AG04450 (cell line): ENCODE measurements around the gene ST3GAL4. TPM values are rescaled to one million over a fixed set of nuclear protein-coding genes. Genes with fewer than 3 reads are reported as not detected.

Experiments
- CTCF ChIA-PET: fragments of 300-600, 350-600 bp; formaldehyde crosslinking; extraction: SDS; loops from one replicate; lab custom pipeline; 2022; ENCODE audit warnings: antibody characterized with exemption, inconsistent platforms; lab: Charles Lee
- POLR2A ChIA-PET: fragments of 350-600 bp; formaldehyde crosslinking; extraction: SDS; loops from one replicate; lab custom pipeline; 2021; ENCODE audit warnings: antibody characterized with exemption, inconsistent platforms; lab: Yijun Ruan, JAX
- DNase-seq: peaks from one replicate; pipeline ENCODE4 v3.0.0-alpha.2; 2011; ENCODE audit warnings: low read depth, low spot score
- H3K27ac ChIP-seq: one replicate; pipeline ENCODE4 v1.5.1; 2012; ENCODE audit warnings: low read depth, low read length, control low read depth
- H3K27me3 ChIP-seq: one replicate; pipeline ENCODE4 v1.6.0; 2012; ENCODE audit warnings: low read length; ENCODE audit not compliant: control insufficient read depth, insufficient read depth
- H3K4me3 ChIP-seq: 2 replicates; pipeline ENCODE4 v1.5.1; 2011; ENCODE audit warnings: mild to moderate bottlenecking, low read depth, low read length, control low read depth
- H3K9me3 ChIP-seq: 2 replicates; pipeline ENCODE4 v1.5.1; 2012; ENCODE audit warnings: low read length; ENCODE audit not compliant: control insufficient read depth, insufficient read depth
- polyA plus RNA-seq: library from polyadenylated mRNA; depleted of rRNA; stranded (reverse); fragments of >200 nt; gene quantifications from 2 replicates; pipeline ENCODE4 v1.2.3, GENCODE V29; 2011
- TF ChIP-seq, protein P1 (sequence below): IDR thresholded peaks from 2 replicates; pipeline ENCODE4 v1.5.1; 2011; ENCODE audit warnings: low read depth, low read length, control low read depth, inconsistent platforms

The ST3GAL4 gene
- polyA plus RNA-seq, 1 experiment, result 13.1 TPM

DNA sequence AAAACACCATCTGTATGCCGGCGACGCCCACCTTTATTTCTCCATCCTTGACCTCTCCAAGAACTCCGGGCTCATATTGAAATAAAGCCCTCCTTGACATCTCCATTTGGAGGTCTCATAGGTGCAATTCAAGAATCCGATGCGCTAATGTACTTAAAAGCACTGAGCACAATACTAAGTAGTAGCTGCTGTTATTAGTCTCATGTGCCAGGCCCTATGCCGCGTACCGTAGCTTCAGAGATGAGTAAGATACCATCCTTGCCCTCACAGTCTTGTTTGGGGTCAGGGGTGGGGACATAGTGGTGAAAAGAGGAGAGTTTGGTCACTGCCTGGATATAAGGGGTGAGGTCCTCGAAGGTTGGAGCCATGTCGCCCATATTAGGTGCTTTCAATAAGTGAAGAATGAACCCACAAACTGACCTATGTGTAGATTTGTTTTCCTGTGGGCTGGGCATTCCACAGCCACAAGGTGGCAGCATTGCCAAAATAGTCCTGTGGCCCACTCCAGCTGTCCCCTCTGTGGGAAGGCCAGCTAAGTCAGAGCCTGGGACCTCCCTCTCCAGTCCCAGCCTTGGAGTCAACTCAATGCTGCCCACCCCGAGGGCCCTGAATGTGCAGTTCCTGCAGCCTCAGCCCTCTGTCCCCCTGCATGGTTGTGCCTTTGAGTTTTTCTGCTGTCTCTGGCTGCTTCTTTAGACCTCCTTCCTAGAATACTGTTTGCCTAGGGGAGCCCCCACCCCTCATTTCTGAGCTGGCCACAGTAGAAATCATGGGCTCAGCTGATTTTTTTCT is 45.1 kb upstream of the ST3GAL4 start:
- no peak overlapping the region for H3K27ac ChIP-seq
- TF ChIP-seq, protein P1, sequence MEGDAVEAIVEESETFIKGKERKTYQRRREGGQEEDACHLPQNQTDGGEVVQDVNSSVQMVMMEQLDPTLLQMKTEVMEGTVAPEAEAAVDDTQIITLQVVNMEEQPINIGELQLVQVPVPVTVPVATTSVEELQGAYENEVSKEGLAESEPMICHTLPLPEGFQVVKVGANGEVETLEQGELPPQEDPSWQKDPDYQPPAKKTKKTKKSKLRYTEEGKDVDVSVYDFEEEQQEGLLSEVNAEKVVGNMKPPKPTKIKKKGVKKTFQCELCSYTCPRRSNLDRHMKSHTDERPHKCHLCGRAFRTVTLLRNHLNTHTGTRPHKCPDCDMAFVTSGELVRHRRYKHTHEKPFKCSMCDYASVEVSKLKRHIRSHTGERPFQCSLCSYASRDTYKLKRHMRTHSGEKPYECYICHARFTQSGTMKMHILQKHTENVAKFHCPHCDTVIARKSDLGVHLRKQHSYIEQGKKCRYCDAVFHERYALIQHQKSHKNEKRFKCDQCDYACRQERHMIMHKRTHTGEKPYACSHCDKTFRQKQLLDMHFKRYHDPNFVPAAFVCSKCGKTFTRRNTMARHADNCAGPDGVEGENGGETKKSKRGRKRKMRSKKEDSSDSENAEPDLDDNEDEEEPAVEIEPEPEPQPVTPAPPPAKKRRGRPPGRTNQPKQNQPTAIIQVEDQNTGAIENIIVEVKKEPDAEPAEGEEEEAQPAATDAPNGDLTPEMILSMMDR, result peak; percentile 92
- DNase-seq, result no peak
- ChIA-PET CTCF (interaction anchor here (0.6 to 8.2 kb wide), 29 partner anchors 9 to 1035 kb away, joined by 3 to 163 read pairs (median 4); no protein-coding TSS in a partner anchor), POLR2A (interaction anchor here (1.3 kb wide), 2 partner anchors 170 to 174 kb away, joined by 3 to 9 read pairs; no protein-coding TSS in a partner anchor)
- no peaks in the 10 kb centered on the region for H3K27me3 ChIP-seq
- H3K9me3 ChIP-seq, result no peaks in the 10 kb centered on the region
- H3K4me3 ChIP-seq, result no peak overlapping the region

DNA sequence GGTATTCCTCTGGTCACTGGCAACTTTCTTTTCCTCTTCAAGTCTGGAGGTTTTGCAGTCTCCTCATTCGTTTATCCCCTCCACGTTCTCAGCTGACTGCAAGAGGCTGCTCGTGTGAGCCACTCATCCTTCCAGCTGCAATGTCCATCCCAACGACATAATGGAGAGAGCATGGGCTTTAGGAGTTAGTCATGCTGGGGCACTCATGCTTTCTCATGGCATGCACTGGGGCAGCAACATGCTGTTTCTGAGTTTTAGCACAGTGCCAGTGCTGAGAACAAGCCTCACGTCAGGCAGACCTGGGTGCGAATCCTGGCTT is 44.5 kb upstream of the ST3GAL4 start:
- Histone ChIP-seq H3K27ac (no peak overlapping the region), H3K4me3 (no peak overlapping the region), H3K9me3 (no peaks in the 10 kb centered on the region), H3K27me3 (no peaks in the 10 kb centered on the region)
- no peak for DNase-seq
- ChIA-PET CTCF (interaction anchor here (0.6 to 8.2 kb wide), 27 partner anchors 8 to 1034 kb away, joined by 3 to 163 read pairs (median 5); no protein-coding TSS in a partner anchor), POLR2A (interaction anchor here (1.3 kb wide), 2 partner anchors 170 to 174 kb away, joined by 3 to 9 read pairs; no protein-coding TSS in a partner anchor)
- TF ChIP-seq, protein P1, result no peak

DNA sequence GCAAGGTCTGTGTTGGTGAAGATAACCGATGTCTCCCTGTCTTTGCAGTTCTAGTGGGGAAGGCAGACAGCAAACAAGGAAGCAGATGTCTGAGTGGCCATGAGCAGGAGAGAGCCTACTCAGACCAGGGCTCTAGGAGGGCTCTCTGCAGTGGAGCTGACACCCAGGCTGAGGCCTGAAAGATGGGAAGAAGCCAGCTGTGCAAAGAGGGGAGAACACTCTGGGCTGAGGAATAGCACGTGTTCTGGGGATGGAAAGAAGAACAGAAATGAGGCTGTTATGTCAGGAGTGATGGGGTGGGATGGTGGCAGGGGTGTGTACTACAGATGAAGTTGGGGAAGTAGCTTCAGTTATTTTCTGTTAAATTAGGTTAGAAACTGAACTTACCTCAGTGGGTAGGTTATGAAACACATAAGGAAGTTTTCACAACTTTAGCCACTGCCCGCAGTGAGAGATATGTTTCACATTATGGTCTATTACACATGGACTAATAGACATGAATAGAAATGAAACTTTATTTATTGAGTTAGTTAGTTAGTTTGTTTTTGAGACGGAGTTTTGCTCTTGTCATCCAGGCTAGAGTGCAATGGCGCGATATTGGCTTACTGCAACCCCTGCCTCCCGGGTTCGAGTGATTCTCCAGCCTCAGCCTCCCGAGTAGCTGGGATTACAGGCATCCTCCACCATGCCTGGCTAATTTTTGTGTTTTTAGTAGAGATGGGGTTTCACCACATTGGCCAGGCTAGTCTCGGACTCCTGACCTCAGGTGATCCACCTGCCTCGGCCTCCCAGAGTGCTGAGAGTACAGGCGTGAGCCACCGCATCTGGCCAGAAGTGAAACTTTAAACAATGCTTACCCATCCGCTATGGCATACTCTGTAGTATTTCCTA is 43.8 kb upstream of the ST3GAL4 start:
- ChIA-PET POLR2A (no interaction called here), CTCF (interaction anchor here (0.6 to 8.2 kb wide), 19 partner anchors 8 to 678 kb away, joined by 3 to 163 read pairs (median 6); no protein-coding TSS in a partner anchor)
- Histone ChIP-seq H3K27me3 (no peaks in the 10 kb centered on the region), H3K9me3 (no peaks in the 10 kb centered on the region), H3K27ac (no peak overlapping the region), H3K4me3 (no peak overlapping the region)
- TF ChIP-seq, protein P1, result no peak
- DNase-seq, result no peak

DNA sequence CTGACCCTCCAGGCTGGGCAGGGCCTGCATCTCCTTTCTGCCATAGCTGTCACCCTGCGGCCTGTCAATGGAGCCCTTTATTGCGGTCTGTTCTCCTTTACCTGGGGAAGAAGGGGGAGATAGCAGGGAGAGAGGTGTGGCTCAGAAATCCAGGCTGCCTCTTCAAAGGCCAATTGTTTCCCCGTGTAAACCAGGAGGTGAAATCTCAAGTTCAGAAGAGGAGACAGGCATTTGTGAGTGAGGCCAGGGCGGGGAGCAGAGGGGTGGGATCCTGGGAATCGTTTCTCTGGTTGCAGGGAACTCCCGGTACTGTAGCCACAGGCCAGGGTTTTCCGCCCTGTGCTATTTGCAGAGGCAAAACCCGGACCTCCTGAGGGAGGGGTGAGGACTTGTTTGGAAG is 42.5 kb upstream of the ST3GAL4 start:
- Histone ChIP-seq H3K9me3 (no peaks in the 10 kb centered on the region), H3K27ac (no peak overlapping the region), H3K4me3 (no peak overlapping the region), H3K27me3 (no peaks in the 10 kb centered on the region)
- TF ChIP-seq, protein P1, result no peak
- CTCF ChIA-PET, result interaction anchor here (3.1 to 8.2 kb wide), 2 partner anchors 45 to 168 kb away, joined by 20 to 163 read pairs; no protein-coding TSS in a partner anchor
- POLR2A ChIA-PET, result no interaction called here
- no peak for DNase-seq
